GM03348 (cell line): ENCODE results near the gene GABRG2.

Experiments
- DNase-seq: peaks from one replicate; pipeline ENCODE4 v3.0.0; 2012; ENCODE audit warnings: low spot score

Gene GABRG2

DNA sequence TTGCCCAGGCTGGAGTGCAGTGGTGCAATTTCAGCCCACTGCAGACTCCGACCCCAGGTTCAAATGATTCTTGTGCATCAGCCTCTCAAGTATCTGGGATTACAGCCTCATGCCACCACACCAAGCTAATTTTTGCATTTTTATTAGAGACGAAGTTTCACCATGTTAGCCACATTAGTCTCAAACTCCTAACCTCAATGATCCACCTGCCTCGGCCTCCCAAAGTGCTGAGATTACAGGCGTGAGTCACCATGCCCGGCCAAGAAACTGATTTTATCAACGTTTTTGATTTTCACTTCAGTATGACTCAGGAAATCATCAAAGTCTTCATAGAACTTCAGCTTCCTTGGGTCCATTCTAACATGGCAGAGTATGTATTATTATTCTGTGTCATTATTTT lies 125.4 kb downstream of the GABRG2 start:
- no peak for DNase-seq

DNA sequence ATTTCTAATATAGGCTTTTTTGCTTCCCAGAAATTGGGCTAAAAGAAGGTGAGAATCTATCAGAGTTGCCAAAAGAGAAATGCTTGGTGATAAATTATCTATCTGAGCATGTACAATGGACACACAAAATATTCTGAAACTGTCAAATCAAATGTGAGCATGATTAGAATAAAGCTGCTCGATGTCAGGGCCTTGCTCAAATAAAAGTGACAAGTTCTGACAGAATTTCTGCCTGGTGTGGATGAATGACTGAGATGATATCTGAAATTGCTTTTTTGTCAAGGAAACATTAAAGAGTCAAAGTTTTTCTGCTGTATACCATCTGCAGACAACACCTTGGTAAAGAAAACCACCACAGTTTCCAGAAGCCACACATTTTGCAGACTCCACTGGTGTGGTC lies 128.8 kb downstream of the GABRG2 start:
- no peak for DNase-seq

DNA sequence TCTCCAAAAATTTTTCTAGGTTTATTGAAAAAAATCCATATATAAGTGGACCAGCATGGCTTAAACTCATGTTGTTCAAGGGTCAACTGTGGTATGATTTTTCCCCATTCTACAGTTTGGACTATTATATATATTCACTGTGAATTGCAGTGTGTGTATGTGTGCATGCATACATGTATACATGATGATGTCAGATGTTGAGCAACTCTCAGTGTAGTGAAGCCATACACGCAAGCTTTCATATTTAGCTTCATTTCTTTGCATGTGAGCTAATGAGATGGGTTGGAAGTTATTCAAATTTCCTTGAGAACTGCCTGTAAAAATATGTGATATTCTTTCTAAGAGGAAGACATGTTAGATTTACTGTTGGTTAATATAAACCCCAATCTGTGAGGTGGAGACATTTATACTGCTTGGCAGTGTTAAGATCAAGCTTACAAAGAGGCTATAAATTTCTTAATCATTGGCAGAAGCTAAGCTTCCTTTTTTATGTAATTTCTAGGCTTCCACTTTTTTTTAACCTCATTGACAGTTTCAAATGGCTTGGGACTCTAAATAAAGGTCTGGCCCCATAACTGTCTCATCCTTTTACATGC lies 134.8 kb downstream of the GABRG2 start:
- no peak for DNase-seq
